Uterus (tissue), 4 donors: ENCODE data around the gene PIN4. TPM values are rescaled to one million over a fixed set of nuclear protein-coding genes. Genes with fewer than 3 reads are reported as not detected.
"Not testable (repeated sequence)": the region's sequence is repeated elsewhere in the genome, so short reads cannot be mapped to it uniquely, and the experiment has no call there.

Source experiments
- DNase-seq, 2 donors: peaks; one replicate each; pipeline ENCODE4 v3.0.0-alpha.2; 2019 to 2020
- H3K27ac ChIP-seq, 2 donors: fragments of 200-600 bp; sonication (generic); 1 replicate in 1 of 2; 2 replicates in 1 of 2; pipeline ENCODE4 v1.5.1; 2016 to 2018
- H3K27me3 ChIP-seq, 2 donors: fragments of 200-600 bp; sonication (generic); one replicate each; pipeline ENCODE4 v1.5.1; 2018 to 2019; ENCODE audit warnings: control low read depth in 1 of 2
- H3K36me3 ChIP-seq, 2 donors: fragments of 200-600 bp; sonication (generic); one replicate each; pipeline ENCODE4 v1.5.1; 2019; ENCODE audit warnings: control low read depth in 1 of 2
- H3K4me1 ChIP-seq, 2 donors: fragments of 200-600 bp; sonication (generic); one replicate each; pipeline ENCODE4 v1.5.1; 2018 to 2019; ENCODE audit warnings: control low read depth in 1 of 2
- H3K4me3 ChIP-seq, 2 donors: fragments of 200-600 bp; sonication (generic); 1 replicate in 1 of 2; 2 replicates in 1 of 2; pipeline ENCODE4 v1.5.1; 2018 to 2019; ENCODE audit warnings: mild to moderate bottlenecking in 1 of 2
- H3K9me3 ChIP-seq, 2 donors: fragments of 200-600 bp; sonication (generic); one replicate each; pipeline ENCODE4 v1.5.1; 2019; ENCODE audit warnings: control low read depth in 1 of 2
- CTCF ChIP-seq, 4 experiments: fragments of 200-600 bp in 2 of 4; fragments of 450-650 bp in 2 of 4; sonication (generic) in 2 of 4; IDR thresholded peaks; one replicate each; pipeline ENCODE4 v1.5.1; 2016 to 2019; ENCODE audit warnings: antibody characterized with exemption in 4 of 4, mild to moderate bottlenecking in 2 of 4, moderate library complexity in 1 of 4
- POLR2A ChIP-seq, 2 donors: fragments of 450-650 bp; IDR thresholded peaks; one replicate each; pipeline ENCODE4 v1.6.1; 2016; ENCODE audit warnings: antibody characterized with exemption in 2 of 2, mild to moderate bottlenecking in 1 of 2, moderate library complexity in 1 of 2
- intact Hi-C: fragments of 100-400 bp; cut with DNase I; formaldehyde crosslinking; loops from one replicate; pipeline ENCODE4 v1.15.1; 2023; ENCODE audit warnings: low total_unique reads
- total RNA-seq, 4 donors: library from RNA; depleted of rRNA in 3 of 4; stranded (reverse); fragments of >200 nt in 3 of 4; gene quantifications; one replicate each; pipeline versions ENCODE4 v1.1.0 to v1.2.4, GENCODE V29; 2014 to 2023
- donor health status: DM: yes; HTN: yes; CAD: no.

Gene PIN4
- total RNA-seq, 4 donors from 2014 or later, result 1.3 to 15.0 (median 8.2) TPM; not detected in 1

- H3K36me3 ChIP-seq, result no peaks in the 10 kb centered on the region
- no peak overlapping the region for H3K4me3 ChIP-seq
- TF ChIP-seq CTCF (IDR thresholded peaks at IDR 0.05), result no peak
- TF ChIP-seq POLR2A (IDR thresholded peaks at IDR 0.05), result no peak
- H3K27ac ChIP-seq, result no peak overlapping the region
- no peaks in the 10 kb centered on the region for H3K4me1 ChIP-seq
- intact Hi-C loops, result no loop called here
- H3K9me3 ChIP-seq, result no peaks in the 10 kb centered on the region
- no peaks in the 10 kb centered on the region for H3K27me3 ChIP-seq
- DNase-seq, result no peak
Measured at GRCh38 chrX:72208126-72208800, 26.7 kb downstream of the PIN4 start.

GRCh38 chrX:72216973-72217372 is 35.4 kb downstream of the PIN4 start:
- Histone ChIP-seq H3K27me3 (no peaks in the 10 kb centered on the region), H3K4me3 (no peak overlapping the region), H3K27ac (no peak overlapping the region), H3K4me1 (no peaks in the 10 kb centered on the region), H3K36me3 (no peaks in the 10 kb centered on the region), H3K9me3 (no peaks in the 10 kb centered on the region)
- no peak for TF ChIP-seq CTCF (IDR thresholded peaks at IDR 0.05)
- no peak for TF ChIP-seq POLR2A (IDR thresholded peaks at IDR 0.05)
- intact Hi-C loops, result no loop called here
- no peak for DNase-seq

GRCh38 chrX:72220375-72220774 is 38.8 kb downstream of the PIN4 start:
- H3K36me3 ChIP-seq, H3K4me1 ChIP-seq, H3K27ac ChIP-seq, H3K9me3 ChIP-seq, intact Hi-C loops, H3K4me3 ChIP-seq, H3K27me3 ChIP-seq, DNase-seq: not testable (repeated sequence)

GRCh38 chrX:72230290-72230689 is 48.7 kb downstream of the PIN4 start:
- Histone ChIP-seq H3K27me3 (no peaks in the 10 kb centered on the region), H3K4me3 (no peak overlapping the region), H3K27ac (no peak overlapping the region), H3K36me3 (no peaks in the 10 kb centered on the region), H3K9me3 (no peaks in the 10 kb centered on the region), H3K4me1 (no peaks in the 10 kb centered on the region)
- DNase-seq, result no peak
- intact Hi-C loops, result no loop called here
- TF ChIP-seq POLR2A (IDR thresholded peaks at IDR 0.05), result no peak
- TF ChIP-seq CTCF (IDR thresholded peaks at IDR 0.05), result no peak

- TF ChIP-seq CTCF (IDR thresholded peaks at IDR 0.05), result no peak
- no peak for TF ChIP-seq POLR2A (IDR thresholded peaks at IDR 0.05)
- H3K4me3 ChIP-seq, result no peak overlapping the region
- H3K27me3 ChIP-seq, result no peaks in the 10 kb centered on the region
- no peaks in the 10 kb centered on the region for H3K9me3 ChIP-seq
- DNase-seq, result no peak
- H3K27ac ChIP-seq, result no peak overlapping the region
- intact Hi-C loops, result no loop called here
- H3K4me1 ChIP-seq, result no peaks in the 10 kb centered on the region
- H3K36me3 ChIP-seq, result no peaks in the 10 kb centered on the region
Measured at GRCh38 chrX:72236841-72237240, 55.3 kb downstream of the PIN4 start.

- Histone ChIP-seq H3K36me3 (no peaks in the 10 kb centered on the region), H3K27me3 (no peaks in the 10 kb centered on the region), H3K27ac (no peak overlapping the region), H3K9me3 (no peaks in the 10 kb centered on the region), H3K4me1 (no peaks in the 10 kb centered on the region), H3K4me3 (no peak overlapping the region)
- intact Hi-C loops, result no loop called here
- DNase-seq, result no peak
- TF ChIP-seq CTCF (IDR thresholded peaks at IDR 0.05), result no peak
- TF ChIP-seq POLR2A (IDR thresholded peaks at IDR 0.05), result no peak
Measured at GRCh38 chrX:72238183-72238582, 56.6 kb downstream of the PIN4 start.
